ENCODE measurements around the gene MAGED4.
"Not testable (repeated sequence)": the region's sequence is repeated elsewhere in the genome, so short reads cannot be mapped to it uniquely, and the experiment has no call there.

GRCh38 chrX:52160140-52160539, 24.5 kb upstream of the MAGED4 start:
- TF ChIP-seq CTCF, POLR2A (IDR thresholded peaks at IDR 0.05): not testable (repeated sequence)

Data from tibial nerve (tissue), 3 donors.